Neural progenitor cell (in vitro differentiated cells): ENCODE results near the gene PROSER2.

Experiments
- EZH2 ChIP-seq: fragments of 200-600 bp; sonication (generic); IDR thresholded peaks from 2 replicates; pipeline ENCODE4 v1.6.1; 2017; ENCODE audit warnings: antibody characterized with exemption, mild to moderate bottlenecking, moderate library complexity
- EZH2phosphoT487 ChIP-seq: fragments of 200-600 bp; sonication (generic); IDR thresholded peaks from 2 replicates; pipeline ENCODE4 v1.6.1; 2017; ENCODE audit warnings: antibody characterized with exemption
- TF ChIP-seq, protein P1 (sequence below): fragments of 200-600 bp; sonication (generic); IDR thresholded peaks from 2 replicates; pipeline ENCODE4 v1.5.1; 2017; ENCODE audit warnings: antibody characterized with exemption, mild to moderate bottlenecking

DNA sequence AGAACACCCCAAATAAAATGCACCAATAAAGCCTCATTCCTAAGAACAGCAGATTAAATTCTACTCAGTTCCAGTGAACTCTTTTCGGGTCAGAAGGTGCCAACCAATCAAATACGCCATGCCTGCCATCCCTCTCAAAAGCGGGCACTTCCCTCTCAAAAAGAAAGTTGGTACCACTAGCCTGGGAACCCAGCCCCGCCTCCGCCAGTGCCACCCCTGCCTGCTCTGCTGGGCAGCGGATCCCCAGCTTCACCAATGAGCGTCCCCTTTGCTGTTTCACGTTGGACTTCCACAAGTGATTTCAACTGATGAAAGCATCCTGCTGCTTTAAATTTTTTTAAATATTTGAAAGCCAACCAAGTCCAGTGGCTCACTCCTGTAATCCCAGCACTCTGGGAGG lies 33.2 kb upstream of the PROSER2 start:
- TF ChIP-seq, protein P1, sequence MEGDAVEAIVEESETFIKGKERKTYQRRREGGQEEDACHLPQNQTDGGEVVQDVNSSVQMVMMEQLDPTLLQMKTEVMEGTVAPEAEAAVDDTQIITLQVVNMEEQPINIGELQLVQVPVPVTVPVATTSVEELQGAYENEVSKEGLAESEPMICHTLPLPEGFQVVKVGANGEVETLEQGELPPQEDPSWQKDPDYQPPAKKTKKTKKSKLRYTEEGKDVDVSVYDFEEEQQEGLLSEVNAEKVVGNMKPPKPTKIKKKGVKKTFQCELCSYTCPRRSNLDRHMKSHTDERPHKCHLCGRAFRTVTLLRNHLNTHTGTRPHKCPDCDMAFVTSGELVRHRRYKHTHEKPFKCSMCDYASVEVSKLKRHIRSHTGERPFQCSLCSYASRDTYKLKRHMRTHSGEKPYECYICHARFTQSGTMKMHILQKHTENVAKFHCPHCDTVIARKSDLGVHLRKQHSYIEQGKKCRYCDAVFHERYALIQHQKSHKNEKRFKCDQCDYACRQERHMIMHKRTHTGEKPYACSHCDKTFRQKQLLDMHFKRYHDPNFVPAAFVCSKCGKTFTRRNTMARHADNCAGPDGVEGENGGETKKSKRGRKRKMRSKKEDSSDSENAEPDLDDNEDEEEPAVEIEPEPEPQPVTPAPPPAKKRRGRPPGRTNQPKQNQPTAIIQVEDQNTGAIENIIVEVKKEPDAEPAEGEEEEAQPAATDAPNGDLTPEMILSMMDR = no peak
- TF ChIP-seq EZH2 = no peak
- TF ChIP-seq EZH2phosphoT487 = no peak
